ENCODE data around the gene UBALD2. TPM values are rescaled to one million over a fixed set of nuclear protein-coding genes. Genes with fewer than 3 reads are reported as not detected.
"Not testable (repeated sequence)": the region's sequence is repeated elsewhere in the genome, so short reads cannot be mapped to it uniquely, and the experiment has no call there.

UBALD2 gene
- 10 to 100 TPM; 13.6 to 16.7 TPM for total RNA-seq
- polyA plus RNA-seq (ENCODE audit: insufficient read depth, low read depth, low replicate concordance) = 48.7 TPM
- long read RNA-seq, donor 1, transcript UBALD2-201 (3 exons, 1,593 nt) = major isoform, 37 of 38 reads
- long read RNA-seq, donor 1, partial matches to known transcripts = 0 of 38 reads
- long read RNA-seq, donor 1, other reads (novel, unspliced or antisense) = 0 of 38 reads
- long read RNA-seq, donor 2, transcript UBALD2-201 (3 exons, 1,593 nt) = major isoform, 19 of 23 reads
- long read RNA-seq, donor 2, partial matches to known transcripts = 0 of 23 reads
- long read RNA-seq, donor 2, other reads (novel, unspliced or antisense) = 0 of 23 reads

DNA sequence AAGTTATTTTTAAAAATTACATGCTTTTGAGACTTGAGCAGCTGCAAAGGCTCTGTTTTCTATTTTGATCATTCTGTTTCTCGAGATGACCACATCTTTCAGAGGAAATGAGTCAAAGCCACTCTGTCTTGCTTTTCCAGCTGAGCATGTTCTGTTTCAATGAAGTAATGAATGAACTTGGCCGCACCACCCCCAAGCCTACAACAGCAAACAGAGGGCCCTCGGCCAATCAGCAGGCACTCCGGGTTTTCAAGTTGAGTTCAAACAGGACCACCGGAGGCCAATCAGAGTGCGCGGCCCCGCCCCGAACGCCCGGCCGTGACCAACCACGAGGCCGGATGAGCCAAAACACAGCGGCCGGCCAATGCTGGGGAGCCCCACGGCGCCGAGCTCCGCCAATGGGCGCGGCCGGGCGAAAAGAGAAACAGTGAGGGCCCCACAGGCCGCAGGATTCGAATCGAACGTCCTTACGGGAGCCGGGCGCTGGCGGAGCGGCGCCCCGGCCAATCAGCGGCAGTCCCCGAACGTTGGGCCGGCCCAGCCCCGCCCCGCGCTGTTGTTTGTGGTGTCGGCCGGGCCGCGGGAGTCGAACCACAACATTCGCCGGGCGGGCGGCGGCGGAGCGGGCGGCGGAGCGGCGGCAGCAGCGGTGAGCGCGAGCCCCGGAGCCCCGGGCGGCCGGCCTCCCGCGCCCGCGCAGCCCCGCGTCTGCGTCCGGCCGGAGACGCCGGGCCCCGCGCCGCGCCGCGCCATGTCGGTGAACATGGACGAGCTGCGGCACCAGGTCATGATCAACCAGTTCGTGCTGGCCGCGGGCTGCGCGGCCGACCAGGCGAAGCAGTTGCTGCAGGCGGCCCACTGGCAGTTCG is at the start of gene UBALD2:
UBALD2 (plus strand) TSS at position 594 of the 869 bp plus-strand sequence; CDS start at position 752, 158 bp downstream.
- H3K4me3 ChIP-seq = peak within 1 kb of the TSS; percentile 77 to 91
- TF ChIP-seq POLR2A (IDR thresholded peaks at IDR 0.05) = no peak
- TF ChIP-seq, protein P1, sequence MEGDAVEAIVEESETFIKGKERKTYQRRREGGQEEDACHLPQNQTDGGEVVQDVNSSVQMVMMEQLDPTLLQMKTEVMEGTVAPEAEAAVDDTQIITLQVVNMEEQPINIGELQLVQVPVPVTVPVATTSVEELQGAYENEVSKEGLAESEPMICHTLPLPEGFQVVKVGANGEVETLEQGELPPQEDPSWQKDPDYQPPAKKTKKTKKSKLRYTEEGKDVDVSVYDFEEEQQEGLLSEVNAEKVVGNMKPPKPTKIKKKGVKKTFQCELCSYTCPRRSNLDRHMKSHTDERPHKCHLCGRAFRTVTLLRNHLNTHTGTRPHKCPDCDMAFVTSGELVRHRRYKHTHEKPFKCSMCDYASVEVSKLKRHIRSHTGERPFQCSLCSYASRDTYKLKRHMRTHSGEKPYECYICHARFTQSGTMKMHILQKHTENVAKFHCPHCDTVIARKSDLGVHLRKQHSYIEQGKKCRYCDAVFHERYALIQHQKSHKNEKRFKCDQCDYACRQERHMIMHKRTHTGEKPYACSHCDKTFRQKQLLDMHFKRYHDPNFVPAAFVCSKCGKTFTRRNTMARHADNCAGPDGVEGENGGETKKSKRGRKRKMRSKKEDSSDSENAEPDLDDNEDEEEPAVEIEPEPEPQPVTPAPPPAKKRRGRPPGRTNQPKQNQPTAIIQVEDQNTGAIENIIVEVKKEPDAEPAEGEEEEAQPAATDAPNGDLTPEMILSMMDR (IDR thresholded peaks at IDR 0.05) = peak in 1 of 3 experiments; percentile 38
- intact Hi-C loops (cut with DNase I; ENCODE audit: low total_unique reads) = no loop called here
- WGBS, 2 donors = 0% methylated on average over 8 to 15 of the region's 94 CpGs
- peaks cover 16% of the 10 kb centered on the region for H3K4me1 ChIP-seq
- no peaks in the 10 kb centered on the region for H3K36me3 ChIP-seq (ENCODE audit: low read depth, missing control alignments)
- H3K27me3 ChIP-seq = no peaks in the 10 kb centered on the region
- DNase-seq = peak; percentile 100
- H3K9me3 ChIP-seq = no peaks in the 10 kb centered on the region
- peak within 1 kb of the TSS; percentile 76 to 89 for H3K27ac ChIP-seq

DNA sequence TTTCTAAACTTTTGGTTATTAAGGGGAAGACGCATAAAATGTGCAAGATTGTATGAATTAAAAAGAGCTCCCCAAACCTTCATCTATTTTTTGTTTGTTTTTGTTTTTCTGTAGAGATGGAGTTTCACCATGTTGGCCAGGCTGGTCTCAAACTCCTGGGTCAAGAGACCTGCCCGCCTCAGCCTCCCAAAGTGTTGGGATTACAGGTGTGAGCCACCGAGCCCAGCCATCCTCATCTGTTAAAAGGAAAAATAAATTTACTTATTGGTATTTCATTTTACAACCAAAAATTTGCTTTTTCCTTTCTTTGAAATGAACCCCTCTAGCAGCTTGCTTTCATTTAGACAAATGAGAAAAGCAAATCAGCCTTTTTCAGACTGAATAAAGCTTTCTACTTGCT is 48.1 kb upstream of the UBALD2 start:
- H3K27ac ChIP-seq = no peak overlapping the region
- no peaks in the 10 kb centered on the region for H3K27me3 ChIP-seq
- H3K4me3 ChIP-seq = no peak overlapping the region
- intact Hi-C loops (cut with DNase I; ENCODE audit: low total_unique reads) = no loop called here
- TF ChIP-seq, protein P1 (IDR thresholded peaks at IDR 0.05) = no peak
- no peak for TF ChIP-seq POLR2A (IDR thresholded peaks at IDR 0.05)
- H3K9me3 ChIP-seq = no peaks in the 10 kb centered on the region
- H3K36me3 ChIP-seq (ENCODE audit: low read depth, missing control alignments) = no peaks in the 10 kb centered on the region
- no peaks in the 10 kb centered on the region for H3K4me1 ChIP-seq
- no peak for DNase-seq
- 94 to 95% methylated on average over 3 of the region's 3 CpGs for WGBS, 2 donors

GRCh38 chr17:76219670-76220383 is 45.3 kb upstream of the UBALD2 start:
- no peak for DNase-seq
- WGBS, 2 donors = 84 to 89% methylated on average over 7 of the region's 7 CpGs

GRCh38 chr17:76223802-76224201 is 41.3 kb upstream of the UBALD2 start:
- intact Hi-C loops (cut with DNase I; ENCODE audit: low total_unique reads) = no loop called here
- TF ChIP-seq, protein P1 (IDR thresholded peaks at IDR 0.05) = no peak
- TF ChIP-seq POLR2A (IDR thresholded peaks at IDR 0.05) = no peak
- no peak for DNase-seq
- H3K4me1 ChIP-seq = no peaks in the 10 kb centered on the region
- 94 to 100% methylated on average over 1 of the region's 1 CpG for WGBS, 2 donors
- no peak overlapping the region for H3K27ac ChIP-seq
- no peaks in the 10 kb centered on the region for H3K9me3 ChIP-seq
- no peaks in the 10 kb centered on the region for H3K36me3 ChIP-seq (ENCODE audit: low read depth, missing control alignments)
- H3K4me3 ChIP-seq = no peak overlapping the region
- no peaks in the 10 kb centered on the region for H3K27me3 ChIP-seq

More at GRCh38 chr17:76219670-76220383, 45.3 kb upstream of the UBALD2 start:
- no peaks in the 10 kb centered on the region for H3K36me3 ChIP-seq (ENCODE audit: low read depth, missing control alignments)
- no peaks in the 10 kb centered on the region for H3K4me1 ChIP-seq
- intact Hi-C loops (cut with DNase I; ENCODE audit: low total_unique reads) = no loop called here
- no peaks in the 10 kb centered on the region for H3K9me3 ChIP-seq
- no peak overlapping the region for H3K27ac ChIP-seq
- no peak overlapping the region for H3K4me3 ChIP-seq
- TF ChIP-seq POLR2A (IDR thresholded peaks at IDR 0.05) = no peak
- TF ChIP-seq, protein P1 (IDR thresholded peaks at IDR 0.05) = no peak
- H3K27me3 ChIP-seq = no peaks in the 10 kb centered on the region

DNA sequence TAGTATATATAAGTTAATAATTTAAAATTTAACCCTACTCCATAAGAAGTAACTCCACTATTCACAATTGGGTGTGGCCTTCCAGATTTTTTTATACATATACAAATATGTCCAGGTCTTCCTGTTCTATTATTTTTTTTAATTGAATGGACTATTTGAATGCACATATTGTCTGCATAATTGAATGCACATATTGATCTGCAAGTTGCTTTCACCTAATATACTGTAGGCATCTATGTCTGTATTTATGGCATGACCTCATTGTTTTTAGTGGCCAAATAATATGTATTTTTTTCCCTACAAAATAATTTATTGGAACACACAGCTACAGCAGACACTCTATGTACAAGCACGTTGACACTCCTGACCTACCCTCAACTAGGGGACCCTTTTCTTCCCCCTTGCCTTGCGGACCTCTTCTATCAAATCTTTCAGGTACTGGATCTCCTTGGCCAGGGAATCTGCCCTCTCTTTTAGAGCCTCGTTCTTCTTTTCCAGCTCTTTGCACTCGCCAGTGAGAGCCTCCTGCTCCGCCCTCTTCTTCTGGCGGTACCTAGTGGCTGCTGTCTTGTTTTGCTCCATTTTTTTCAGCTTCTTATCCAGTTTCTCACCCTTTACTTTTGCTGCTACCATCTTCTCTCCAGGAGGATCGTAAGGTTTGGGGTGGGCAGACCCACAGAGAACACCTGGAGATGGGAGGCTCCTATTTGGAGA is 39.6 kb upstream of the UBALD2 start:
- H3K27ac ChIP-seq; H3K4me3 ChIP-seq; intact Hi-C loops (cut with DNase I; ENCODE audit: low total_unique reads); DNase-seq; H3K27me3 ChIP-seq; H3K4me1 ChIP-seq; H3K9me3 ChIP-seq; H3K36me3 ChIP-seq (ENCODE audit: low read depth, missing control alignments): not testable (repeated sequence)
- 82 to 88% methylated on average over 7 of the region's 7 CpGs for WGBS, 2 donors

DNA sequence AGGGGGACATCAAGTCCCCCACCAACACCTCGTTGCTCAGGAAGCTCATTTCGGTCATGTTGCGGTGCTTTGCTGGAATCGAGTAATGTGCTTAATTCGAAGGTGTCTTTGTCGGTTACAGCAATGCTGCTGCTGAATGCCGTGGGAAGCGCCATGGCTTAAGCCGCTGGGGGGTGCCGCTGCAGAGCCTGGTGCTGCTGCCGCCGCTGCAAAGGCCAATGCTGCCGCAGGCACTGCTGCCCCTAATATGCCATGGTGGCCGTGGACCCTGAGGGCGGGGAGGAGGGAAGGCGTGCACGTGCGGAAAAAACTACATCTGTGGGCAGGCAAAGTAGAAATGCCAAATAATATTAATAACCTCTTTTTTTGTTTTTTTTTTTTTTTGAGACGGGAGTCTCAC is 38.4 kb upstream of the UBALD2 start:
- H3K9me3 ChIP-seq; intact Hi-C loops (cut with DNase I; ENCODE audit: low total_unique reads); H3K4me3 ChIP-seq; H3K27me3 ChIP-seq; H3K36me3 ChIP-seq (ENCODE audit: low read depth, missing control alignments); H3K27ac ChIP-seq; H3K4me1 ChIP-seq; DNase-seq: not testable (repeated sequence)
- 92 to 97% methylated on average over 19 of the region's 19 CpGs for WGBS, 2 donors
